ENCODE data around the gene U2SURP. TPM values are rescaled to one million over a fixed set of nuclear protein-coding genes. Genes with fewer than 3 reads are reported as not detected.

Gene U2SURP
- total and polyA plus RNA-seq, 4 donors = 74.0 to 121 (median 104) TPM

GRCh38 chr3:142962520-142963233 lies 38.7 kb upstream of the U2SURP start:
- WGBS (ENCODE audit: insufficient coverage) = 56% methylated on average over 63 of the region's 63 CpGs
- no peak overlapping the region for H3K27ac ChIP-seq (ENCODE audit: low read depth, low read length)

GRCh38 chr3:142963234-142963515 lies 38.2 kb upstream of the U2SURP start:
- under 1% methylated on average over 35 of the region's 35 CpGs for WGBS (ENCODE audit: insufficient coverage)
- H3K27ac ChIP-seq (ENCODE audit: low read depth, low read length) = no peak overlapping the region
- peaks cover 9% of the 10 kb centered on the region for H3K4me1 ChIP-seq (ENCODE audit: control insufficient read depth, insufficient read depth, low read length)
- H3K9me3 ChIP-seq (ENCODE audit: control insufficient read depth, insufficient read depth, low read length) = no peaks in the 10 kb centered on the region
- no peak overlapping the region for H3K4me3 ChIP-seq (ENCODE audit: low read depth, low read length)
- peaks cover 13% of the 10 kb centered on the region for H3K27me3 ChIP-seq (ENCODE audit: control insufficient read depth, insufficient read depth, low read length)
- H3K36me3 ChIP-seq (ENCODE audit: control insufficient read depth, insufficient read depth, low read length) = no peaks in the 10 kb centered on the region
- peak in 1 of 6 donors; percentile 14 for DNase-seq (ENCODE audit: low read depth in 4 of 6, low spot score in 6 of 6)

More at GRCh38 chr3:142962520-142963233, 38.7 kb upstream of the U2SURP start:
- H3K4me1 ChIP-seq (ENCODE audit: control insufficient read depth, insufficient read depth, low read length) = peaks cover 9% of the 10 kb centered on the region
- no peaks in the 10 kb centered on the region for H3K36me3 ChIP-seq (ENCODE audit: control insufficient read depth, insufficient read depth, low read length)
- H3K4me3 ChIP-seq (ENCODE audit: low read depth, low read length) = no peak overlapping the region
- no peaks in the 10 kb centered on the region for H3K9me3 ChIP-seq (ENCODE audit: control insufficient read depth, insufficient read depth, low read length)
- peaks cover 13% of the 10 kb centered on the region for H3K27me3 ChIP-seq (ENCODE audit: control insufficient read depth, insufficient read depth, low read length)
- peak in 1 of 6 donors; percentile 36 for DNase-seq (ENCODE audit: low read depth in 4 of 6, low spot score in 6 of 6)

- no peak within 1 kb of the TSS for H3K27ac ChIP-seq (ENCODE audit: low read depth, low read length)
Measured at GRCh38 chr3:142963516-142964448, 37.6 kb upstream of the U2SURP start, which contains the start of gene PAQR9. PAQR9 (minus strand) TSS chr3:142963674; CDS start chr3:142963336, 338 bp downstream.

GRCh38 chr3:142965581-142965980 lies 35.8 kb upstream of the U2SURP start:
- no peak for DNase-seq (ENCODE audit: low read depth in 4 of 6, low spot score in 6 of 6)
- Histone ChIP-seq H3K27ac (ENCODE audit: low read depth, low read length) (no peak overlapping the region), H3K4me1 (ENCODE audit: control insufficient read depth, insufficient read depth, low read length) (peaks cover 9% of the 10 kb centered on the region), H3K27me3 (ENCODE audit: control insufficient read depth, insufficient read depth, low read length) (peaks cover 11% of the 10 kb centered on the region), H3K9me3 (ENCODE audit: control insufficient read depth, insufficient read depth, low read length) (no peaks in the 10 kb centered on the region), H3K36me3 (ENCODE audit: control insufficient read depth, insufficient read depth, low read length) (no peaks in the 10 kb centered on the region), H3K4me3 (ENCODE audit: low read depth, low read length) (no peak overlapping the region)
- WGBS (ENCODE audit: insufficient coverage) = no CpG with 5 or more reads among the region's 3 CpGs

More at GRCh38 chr3:142963516-142964448, 37.6 kb upstream of the U2SURP start, which contains the start of gene PAQR9:
- WGBS (ENCODE audit: insufficient coverage) = under 1% methylated on average over 112 of the region's 117 CpGs
- H3K36me3 ChIP-seq (ENCODE audit: control insufficient read depth, insufficient read depth, low read length) = no peaks in the 10 kb centered on the region
- peaks cover 13% of the 10 kb centered on the region for H3K27me3 ChIP-seq (ENCODE audit: control insufficient read depth, insufficient read depth, low read length)
- peaks cover 9% of the 10 kb centered on the region for H3K4me1 ChIP-seq (ENCODE audit: control insufficient read depth, insufficient read depth, low read length)
- peak within 1 kb of the TSS; percentile 30 for H3K4me3 ChIP-seq (ENCODE audit: low read depth, low read length)
- H3K9me3 ChIP-seq (ENCODE audit: control insufficient read depth, insufficient read depth, low read length) = no peaks in the 10 kb centered on the region
- peak in 3 of 6 donors; percentile 19 to 85 (median 74) for DNase-seq (ENCODE audit: low read depth in 4 of 6, low spot score in 6 of 6)

- no peaks in the 10 kb centered on the region for H3K9me3 ChIP-seq (ENCODE audit: control insufficient read depth, insufficient read depth, low read length)
- no peak for DNase-seq (ENCODE audit: low read depth in 4 of 6, low spot score in 6 of 6)
- peaks cover 9% of the 10 kb centered on the region for H3K4me1 ChIP-seq (ENCODE audit: control insufficient read depth, insufficient read depth, low read length)
- peaks cover 11% of the 10 kb centered on the region for H3K27me3 ChIP-seq (ENCODE audit: control insufficient read depth, insufficient read depth, low read length)
- H3K4me3 ChIP-seq (ENCODE audit: low read depth, low read length) = no peak overlapping the region
- H3K27ac ChIP-seq (ENCODE audit: low read depth, low read length) = no peak overlapping the region
- no peaks in the 10 kb centered on the region for H3K36me3 ChIP-seq (ENCODE audit: control insufficient read depth, insufficient read depth, low read length)
- WGBS (ENCODE audit: insufficient coverage) = 100% methylated on average over 2 of the region's 2 CpGs
Measured at GRCh38 chr3:142966808-142967207, 34.6 kb upstream of the U2SURP start.

- Histone ChIP-seq H3K27me3 (ENCODE audit: control insufficient read depth, insufficient read depth, low read length) (peaks cover 6% of the 10 kb centered on the region), H3K4me1 (ENCODE audit: control insufficient read depth, insufficient read depth, low read length) (no peaks in the 10 kb centered on the region), H3K4me3 (ENCODE audit: low read depth, low read length) (no peak overlapping the region), H3K27ac (ENCODE audit: low read depth, low read length) (no peak overlapping the region), H3K9me3 (ENCODE audit: control insufficient read depth, insufficient read depth, low read length) (no peaks in the 10 kb centered on the region), H3K36me3 (ENCODE audit: control insufficient read depth, insufficient read depth, low read length) (no peaks in the 10 kb centered on the region)
- 93% methylated on average over 3 of the region's 4 CpGs for WGBS (ENCODE audit: insufficient coverage)
- DNase-seq (ENCODE audit: low read depth in 4 of 6, low spot score in 6 of 6) = no peak
Measured at GRCh38 chr3:142968319-142969025, 32.9 kb upstream of the U2SURP start.

GRCh38 chr3:142971431-142971830 lies 29.9 kb upstream of the U2SURP start:
- no peak for DNase-seq (ENCODE audit: low read depth in 4 of 6, low spot score in 6 of 6)
- no peaks in the 10 kb centered on the region for H3K9me3 ChIP-seq (ENCODE audit: control insufficient read depth, insufficient read depth, low read length)
- H3K27ac ChIP-seq (ENCODE audit: low read depth, low read length) = no peak overlapping the region
- no peak overlapping the region for H3K4me3 ChIP-seq (ENCODE audit: low read depth, low read length)
- no peaks in the 10 kb centered on the region for H3K4me1 ChIP-seq (ENCODE audit: control insufficient read depth, insufficient read depth, low read length)
- 90% methylated on average over 2 of the region's 3 CpGs for WGBS (ENCODE audit: insufficient coverage)
- no peaks in the 10 kb centered on the region for H3K27me3 ChIP-seq (ENCODE audit: control insufficient read depth, insufficient read depth, low read length)
- no peaks in the 10 kb centered on the region for H3K36me3 ChIP-seq (ENCODE audit: control insufficient read depth, insufficient read depth, low read length)

- H3K4me1 ChIP-seq (ENCODE audit: control insufficient read depth, insufficient read depth, low read length) = no peaks in the 10 kb centered on the region
- DNase-seq (ENCODE audit: low read depth in 4 of 6, low spot score in 6 of 6) = no peak
- no peaks in the 10 kb centered on the region for H3K27me3 ChIP-seq (ENCODE audit: control insufficient read depth, insufficient read depth, low read length)
- H3K27ac ChIP-seq (ENCODE audit: low read depth, low read length) = no peak overlapping the region
- no peak overlapping the region for H3K4me3 ChIP-seq (ENCODE audit: low read depth, low read length)
- H3K36me3 ChIP-seq (ENCODE audit: control insufficient read depth, insufficient read depth, low read length) = no peaks in the 10 kb centered on the region
- 75% methylated on average over 6 of the region's 7 CpGs for WGBS (ENCODE audit: insufficient coverage)
- H3K9me3 ChIP-seq (ENCODE audit: control insufficient read depth, insufficient read depth, low read length) = no peaks in the 10 kb centered on the region
Measured at GRCh38 chr3:142972092-142972753, 29.1 kb upstream of the U2SURP start.
